Mesothelial cell of epicardium (in vitro differentiated cells): ENCODE results near the gene ITGB4. TPM values are rescaled to one million over a fixed set of nuclear protein-coding genes. Genes with fewer than 3 reads are reported as not detected.

Source experiments
- DNase-seq, 2 experiments: peaks; one replicate each; pipeline ENCODE4 v3.0.0; 2021; ENCODE audit warnings: low spot score in 2 of 2; ENCODE audit not compliant: unreplicated experiment in 2 of 2
- H3K27ac Mint-ChIP-seq: 2 replicates; pipeline ENCODE4 v1.8.0; 2021; ENCODE audit warnings: mixed read lengths
- H3K27me3 Mint-ChIP-seq: 2 replicates; pipeline ENCODE4 v1.8.0; 2021; ENCODE audit warnings: low read depth, mixed read lengths
- H3K36me3 Mint-ChIP-seq: 2 replicates; pipeline ENCODE4 v1.8.0; 2021; ENCODE audit warnings: mixed read lengths
- H3K4me1 Mint-ChIP-seq: 2 replicates; pipeline ENCODE4 v1.8.0; 2021; ENCODE audit warnings: mixed read lengths
- H3K4me3 Mint-ChIP-seq: 2 replicates; pipeline ENCODE4 v1.8.0; 2021; ENCODE audit warnings: mild to moderate bottlenecking, moderate library complexity, mixed read lengths
- H3K9me3 Mint-ChIP-seq: 2 replicates; pipeline ENCODE4 v1.8.0; 2021; ENCODE audit warnings: mixed read lengths
- CTCF ChIP-seq: fragments of 200-600 bp; sonication (generic); IDR thresholded peaks from one replicate; pipeline ENCODE4 v1.5.0; 2021; ENCODE audit warnings: antibody characterized with exemption; ENCODE audit not compliant: unreplicated experiment
- total RNA-seq: library from RNA; stranded (reverse); gene quantifications from 3 replicates; pipeline ENCODE4 v1.2.1, GENCODE V29; 2021

ITGB4 gene
- total RNA-seq, 1 donor from 2014 or later, result 117 TPM

- TF ChIP-seq CTCF, result no peak
- Mint-ChIP-seq H3K27ac (peak overlapping the region; percentile 47), H3K27me3 (no peaks in the 10 kb centered on the region), H3K9me3 (no peaks in the 10 kb centered on the region), H3K4me3 (no peak overlapping the region), H3K4me1 (peaks cover 36% of the 10 kb centered on the region), H3K36me3 (peaks cover 17% of the 10 kb centered on the region)
- no peak for DNase-seq
These were observed 40.8 kb upstream of the ITGB4 start for GRCh38 chr17:75680431-75680830.

- no peaks in the 10 kb centered on the region for H3K27me3 Mint-ChIP-seq
These were observed 40.0 kb upstream of the ITGB4 start for GRCh38 chr17:75681289-75681688.

GRCh38 chr17:75683583-75683982 is 37.7 kb upstream of the ITGB4 start:
- Mint-ChIP-seq H3K4me1 (peaks cover 55% of the 10 kb centered on the region), H3K27ac (peak overlapping the region; percentile 98), H3K27me3 (no peaks in the 10 kb centered on the region)

More at GRCh38 chr17:75681289-75681688, 40.0 kb upstream of the ITGB4 start:
- DNase-seq, result no peak
- Mint-ChIP-seq H3K4me3 (no peak overlapping the region), H3K36me3 (peaks cover 17% of the 10 kb centered on the region), H3K4me1 (peaks cover 43% of the 10 kb centered on the region), H3K9me3 (no peaks in the 10 kb centered on the region), H3K27ac (peak overlapping the region; percentile 47)
- TF ChIP-seq CTCF, result no peak

GRCh38 chr17:75684249-75684648 is 37.0 kb upstream of the ITGB4 start:
- peaks cover 13% of the 10 kb centered on the region for H3K36me3 Mint-ChIP-seq
- peaks cover 62% of the 10 kb centered on the region for H3K4me1 Mint-ChIP-seq
- H3K4me3 Mint-ChIP-seq, result no peak overlapping the region
- peak overlapping the region; percentile 98 for H3K27ac Mint-ChIP-seq
- H3K9me3 Mint-ChIP-seq, result no peaks in the 10 kb centered on the region
- H3K27me3 Mint-ChIP-seq, result no peaks in the 10 kb centered on the region
- TF ChIP-seq CTCF, result no peak
- DNase-seq, result no peak

More at GRCh38 chr17:75683583-75683982, 37.7 kb upstream of the ITGB4 start:
- no peak for TF ChIP-seq CTCF
- no peak overlapping the region for H3K4me3 Mint-ChIP-seq
- no peak for DNase-seq
- H3K36me3 Mint-ChIP-seq, result peaks cover 15% of the 10 kb centered on the region
- H3K9me3 Mint-ChIP-seq, result no peaks in the 10 kb centered on the region

GRCh38 chr17:75684924-75685323 is 36.3 kb upstream of the ITGB4 start:
- DNase-seq, result peak; percentile 55 to 77
- Mint-ChIP-seq H3K27me3 (no peaks in the 10 kb centered on the region), H3K4me1 (peaks cover 62% of the 10 kb centered on the region), H3K27ac (peak overlapping the region; percentile 98), H3K4me3 (no peak overlapping the region), H3K9me3 (no peaks in the 10 kb centered on the region), H3K36me3 (peaks cover 9% of the 10 kb centered on the region)
- TF ChIP-seq CTCF, result no peak

- H3K27me3 Mint-ChIP-seq, result no peaks in the 10 kb centered on the region
- no peak overlapping the region for H3K4me3 Mint-ChIP-seq
- H3K9me3 Mint-ChIP-seq, result no peaks in the 10 kb centered on the region
- no peak for TF ChIP-seq CTCF
- H3K36me3 Mint-ChIP-seq, result peaks cover 9% of the 10 kb centered on the region
- H3K4me1 Mint-ChIP-seq, result peaks cover 59% of the 10 kb centered on the region
- DNase-seq, result no peak
- H3K27ac Mint-ChIP-seq, result peak overlapping the region; percentile 98
These were observed 35.8 kb upstream of the ITGB4 start for GRCh38 chr17:75685499-75685898.
